Erythroblast (primary cell): ENCODE results near the gene TNFAIP8.

Experiments
- GATA1 ChIP-seq: IDR thresholded peaks from 2 replicates; pipeline ENCODE4 v1.6.1; 2011; ENCODE audit warnings: low read depth, mild to moderate bottlenecking, control low read depth, low read length, moderate library complexity
- POLR2A ChIP-seq: IDR thresholded peaks from 2 replicates; pipeline ENCODE4 v1.6.1; 2011; ENCODE audit warnings: mild to moderate bottlenecking, low read length

GRCh38 chr5:119390404-119390803 lies 34.6 kb downstream of the TNFAIP8 start:
- TF ChIP-seq POLR2A (no peak), GATA1 (no peak)
